Skin of body (tissue), 2 donors: ENCODE data around the gene RNF39. TPM values are rescaled to one million over a fixed set of nuclear protein-coding genes. Genes with fewer than 3 reads are reported as not detected.
"Not testable (repeated sequence)": the region's sequence is repeated elsewhere in the genome, so short reads cannot be mapped to it uniquely, and the experiment has no call there.

ENCODE experiments used
- DNase-seq: peaks from one replicate; lab custom pipeline; 2025; lab: John Stamatoyannopoulos, UW
- total RNA-seq: library from RNA; depleted of rRNA; stranded (reverse); fragments of >200 nt; gene quantifications from one replicate; pipeline ENCODE4 v1.2.3, GENCODE V29; 2014

RNF39 gene, protein sequence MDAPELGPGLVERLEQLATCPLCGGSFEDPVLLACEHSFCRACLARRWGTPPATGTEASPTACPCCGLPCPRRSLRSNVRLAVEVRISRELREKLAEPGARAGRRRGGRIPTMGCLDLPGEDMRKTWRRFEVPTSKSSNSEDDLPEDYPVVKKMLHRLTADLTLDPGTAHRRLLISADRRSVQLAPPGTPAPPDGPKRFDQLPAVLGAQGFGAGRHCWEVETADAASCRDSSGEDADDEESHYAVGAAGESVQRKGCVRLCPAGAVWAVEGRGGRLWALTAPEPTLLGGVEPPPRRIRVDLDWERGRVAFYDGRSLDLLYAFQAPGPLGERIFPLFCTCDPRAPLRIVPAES
- 4.0 TPM for total RNA-seq

DNA sequence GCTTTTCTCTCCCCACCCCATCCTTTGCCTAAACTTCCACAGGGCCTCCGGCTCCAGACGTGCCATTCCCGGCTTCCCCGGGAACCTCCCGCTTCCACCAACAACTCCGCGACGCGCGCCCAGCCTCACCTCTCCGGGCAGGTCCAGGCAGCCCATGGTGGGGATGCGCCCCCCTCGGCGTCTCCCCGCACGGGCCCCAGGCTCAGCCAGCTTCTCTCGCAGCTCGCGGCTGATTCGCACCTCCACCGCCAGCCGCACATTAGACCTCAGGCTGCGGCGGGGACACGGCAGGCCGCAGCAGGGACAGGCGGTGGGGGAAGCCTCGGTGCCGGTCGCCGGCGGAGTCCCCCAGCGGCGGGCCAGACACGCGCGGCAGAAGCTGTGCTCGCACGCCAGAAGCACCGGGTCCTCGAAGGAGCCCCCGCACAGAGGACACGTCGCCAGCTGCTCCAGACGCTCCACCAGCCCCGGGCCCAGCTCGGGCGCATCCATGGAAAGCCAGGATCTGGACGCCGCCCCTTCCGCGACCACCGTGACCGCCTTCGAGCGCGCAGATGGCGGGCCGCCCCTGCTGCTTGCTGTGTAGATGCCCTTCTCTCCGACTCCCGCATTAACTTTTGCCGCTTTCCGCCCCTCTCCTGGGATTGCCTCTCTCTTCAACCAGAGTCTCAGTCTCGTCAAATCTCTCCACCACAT lies at the start of gene RNF39:
Gene RNF39 (minus strand): TSS at position 676 of the 696 bp plus-strand sequence. CDS start 184 bp downstream, at position 492.
- DNase-seq: no peak

- DNase-seq: no peak
These were observed 46.9 kb upstream of the RNF39 start for GRCh38 chr6:30122515-30122914.

DNA sequence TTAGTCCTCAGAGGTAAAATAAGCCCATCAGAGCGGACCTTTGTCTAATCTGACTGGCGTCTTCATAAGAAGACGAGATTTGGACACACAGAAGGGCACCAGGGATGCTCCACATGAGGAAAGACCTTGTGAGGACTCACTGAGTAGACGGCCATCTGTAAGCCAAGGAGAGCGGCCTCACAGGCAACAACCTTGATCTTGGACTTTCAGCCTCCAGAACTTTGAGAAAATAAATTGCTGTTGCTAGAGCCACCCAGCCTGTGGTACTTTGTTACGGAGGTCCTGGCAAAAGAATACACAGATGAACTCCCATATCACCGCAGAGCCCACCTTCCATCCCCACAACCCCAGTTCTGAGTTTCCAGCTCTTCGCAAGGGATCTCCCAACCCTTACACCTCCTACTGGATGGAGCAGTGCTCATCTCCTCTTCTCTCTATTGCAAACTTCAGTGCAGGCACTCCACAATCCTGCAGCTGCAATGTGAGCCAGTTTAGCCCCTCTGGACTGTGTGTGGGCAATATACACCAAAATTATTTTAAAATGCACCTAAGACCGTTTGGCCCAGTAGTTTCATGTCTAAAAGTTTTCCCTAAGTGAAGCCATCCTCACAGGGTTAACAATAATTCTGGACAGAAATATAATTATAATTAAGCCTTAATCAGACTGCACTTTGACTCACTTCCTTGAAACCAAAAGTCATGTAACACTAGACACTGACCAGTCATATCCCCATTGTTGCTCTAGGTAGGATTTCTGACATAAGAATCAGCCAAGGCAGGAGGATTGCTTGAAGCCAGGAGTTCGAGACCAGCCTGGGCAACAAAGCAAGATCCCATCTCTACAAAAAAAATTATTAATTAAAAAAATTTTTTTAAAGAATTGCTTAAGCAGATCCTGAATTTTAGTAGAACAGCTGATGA lies 46.1 kb upstream of the RNF39 start:
- DNase-seq: no peak

DNA sequence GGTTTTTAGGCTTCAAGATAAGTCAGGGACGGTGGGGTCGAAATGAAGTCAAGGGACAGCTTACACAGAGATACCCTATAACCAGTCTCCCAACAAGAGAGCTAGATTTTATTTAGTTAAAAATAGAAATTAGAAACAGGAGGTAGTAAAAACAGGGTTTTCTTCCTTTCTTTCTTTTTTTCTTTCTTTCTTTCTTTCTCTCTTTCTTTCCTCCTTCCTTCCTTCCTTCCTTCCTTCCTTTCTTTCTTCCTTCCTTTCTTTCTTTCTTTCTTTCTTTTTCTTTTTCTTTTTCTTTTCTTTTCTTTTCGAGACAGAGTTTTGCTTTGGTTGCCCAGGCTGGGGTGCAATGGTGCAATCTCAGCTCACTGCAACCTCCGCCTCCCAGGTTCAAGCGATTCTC lies 43.1 kb upstream of the RNF39 start:
- not testable (repeated sequence) for DNase-seq

GRCh38 chr6:30116724-30117123 lies 41.2 kb upstream of the RNF39 start:
- DNase-seq: no peak

DNA sequence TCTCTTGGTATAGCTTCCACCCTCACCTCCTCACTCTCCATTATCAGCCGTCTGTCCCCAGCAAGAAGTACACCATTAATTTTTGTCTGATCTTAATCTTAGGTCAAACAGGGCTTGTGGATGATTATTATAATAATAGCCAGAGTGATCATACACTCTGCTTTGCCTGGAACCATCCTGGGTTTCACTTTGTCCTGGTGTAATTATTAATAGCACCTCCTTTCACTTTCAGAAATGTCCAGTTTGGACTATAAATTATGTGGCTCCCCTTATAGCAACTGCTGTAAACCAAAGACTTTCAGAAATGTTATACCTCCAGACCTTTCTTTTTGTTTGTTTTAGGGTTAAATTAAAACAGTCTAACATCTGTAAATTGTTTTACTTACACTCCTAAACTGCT lies 38.3 kb upstream of the RNF39 start:
- DNase-seq: no peak

- DNase-seq: no peak
These were observed 37.6 kb upstream of the RNF39 start, which contains the start of gene TRIM31 for GRCh38 chr6:30113003-30113759. Gene TRIM31, minus strand, starts transcription at chr6:30113090. Its CDS starts 285 bp downstream, at chr6:30112805.

GRCh38 chr6:30112402-30112994 lies 36.9 kb upstream of the RNF39 start:
- DNase-seq: no peak

DNA sequence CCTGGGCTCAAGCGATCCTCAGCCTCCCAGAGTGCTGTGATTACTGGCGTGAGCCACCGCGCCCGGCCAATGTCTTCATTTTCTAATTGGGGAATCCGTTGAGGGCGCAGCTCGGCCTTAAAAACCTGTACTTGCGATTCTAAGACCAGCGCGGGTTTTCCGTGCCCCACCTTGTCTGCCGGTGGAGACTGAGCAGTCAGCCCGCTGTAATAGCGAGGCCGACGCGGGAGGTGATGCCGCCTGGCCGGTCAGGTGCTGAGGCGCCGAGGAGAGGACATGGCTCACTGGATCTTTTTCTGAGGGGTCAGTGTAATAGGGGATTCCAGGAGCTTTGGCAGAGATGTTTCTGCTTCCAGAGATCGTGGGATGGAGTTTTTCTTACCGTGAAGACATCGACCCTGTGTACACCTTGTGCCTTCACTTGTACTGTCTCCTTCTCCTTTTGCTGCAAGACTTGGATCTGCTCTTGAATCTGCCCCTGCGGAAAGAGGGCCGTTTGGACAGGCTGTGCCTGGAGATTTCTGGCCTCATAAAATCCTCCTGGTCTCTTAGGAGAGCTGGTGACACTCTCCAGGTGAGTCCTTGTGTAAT lies 35.8 kb upstream of the RNF39 start:
- no peak for DNase-seq

DNA sequence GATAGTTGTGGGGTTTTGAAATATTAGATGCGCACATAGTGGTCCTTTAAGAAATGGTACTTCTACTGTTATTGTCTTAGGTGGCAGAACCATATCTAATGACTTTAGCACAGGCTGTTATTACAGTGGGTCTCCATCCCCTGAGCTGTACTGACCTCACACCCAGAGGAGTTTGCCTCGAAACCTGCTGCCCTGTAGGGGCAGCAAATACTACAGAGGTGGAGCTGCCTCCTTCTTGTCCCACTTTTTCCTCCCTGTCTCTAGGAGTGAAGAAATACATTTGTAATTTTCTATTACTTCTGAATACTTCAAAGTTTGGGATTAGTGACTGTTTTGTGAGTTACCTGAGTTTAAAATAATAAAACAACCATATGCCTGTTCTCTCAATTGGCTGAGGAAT lies 29.1 kb upstream of the RNF39 start:
- DNase-seq: no peak

DNA sequence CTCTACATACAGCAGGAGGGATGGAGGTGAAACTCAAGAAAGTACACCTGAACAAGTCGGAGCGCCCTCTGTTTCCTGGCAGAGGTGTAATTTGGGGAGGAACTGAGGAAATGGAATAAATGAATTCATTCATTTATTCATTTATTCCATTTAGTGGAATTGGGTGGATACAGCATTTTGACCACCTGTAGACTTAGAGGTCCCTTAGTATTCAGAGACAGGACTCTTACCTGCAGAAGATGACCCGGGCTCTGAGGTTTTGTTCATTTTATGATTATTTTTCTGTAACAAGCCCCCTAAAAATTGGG lies 28.3 kb upstream of the RNF39 start:
- DNase-seq: no peak

GRCh38 chr6:30102970-30103871 lies 27.7 kb upstream of the RNF39 start:
- DNase-seq: peak; percentile 55

- no peak for DNase-seq
These were observed 26.9 kb upstream of the RNF39 start for GRCh38 chr6:30102414-30102969.

DNA sequence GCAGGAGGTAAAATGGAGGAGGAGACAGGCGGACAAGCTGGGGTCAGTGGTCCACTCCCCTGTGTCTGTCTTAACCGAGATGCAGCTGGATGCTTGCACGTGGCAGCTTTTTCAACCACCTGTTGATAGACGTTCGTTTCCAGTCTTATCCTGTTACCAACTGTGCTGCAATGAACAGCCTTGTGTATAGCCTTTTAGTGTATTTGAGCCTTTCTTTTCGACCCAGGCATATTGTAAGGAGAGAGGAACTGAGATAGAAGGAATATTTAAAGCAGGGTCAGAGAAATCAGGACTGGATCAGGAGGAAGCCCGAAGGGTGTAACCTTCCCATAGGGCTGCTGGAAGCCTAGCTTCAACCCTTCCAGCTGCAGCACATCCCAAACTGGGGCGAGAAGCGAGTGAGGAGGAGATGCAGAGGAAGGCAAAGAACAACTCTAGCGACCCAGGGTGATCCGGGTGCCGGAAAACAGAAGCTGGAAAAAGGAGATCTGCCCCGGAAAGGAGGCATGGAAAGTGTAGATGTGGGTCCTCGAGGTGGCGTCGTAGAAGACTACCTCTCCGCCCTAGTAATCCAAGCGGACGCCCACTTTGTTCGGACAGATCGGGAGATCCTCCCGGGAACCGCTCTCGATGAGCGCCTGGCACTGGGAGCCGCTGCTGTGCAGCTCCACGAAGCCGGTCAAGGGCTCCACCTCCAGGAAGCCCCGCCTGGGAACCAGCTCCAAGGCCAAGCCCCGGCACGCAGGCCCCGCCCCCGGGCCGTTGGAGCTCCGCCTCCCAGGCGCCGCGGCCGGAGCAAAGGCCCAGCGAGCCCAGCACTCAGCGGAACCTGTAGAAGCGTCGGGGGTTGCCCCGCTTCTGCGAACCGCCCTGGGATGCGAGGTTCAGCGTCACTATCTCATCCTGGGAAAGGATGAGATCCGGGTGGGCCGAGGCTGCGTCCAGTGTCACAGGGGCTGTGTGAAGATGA lies 26.2 kb upstream of the RNF39 start:
- peak; percentile 25 for DNase-seq

GRCh38 chr6:30100585-30101443 lies 25.2 kb upstream of the RNF39 start:
- DNase-seq: no peak

- no peak for DNase-seq
These were observed 24.6 kb upstream of the RNF39 start for GRCh38 chr6:30100154-30100553.
